ENCODE data around the gene ZNF587. TPM values are rescaled to one million over a fixed set of nuclear protein-coding genes. Genes with fewer than 3 reads are reported as not detected.
A peak's percentile ranks its signal among the peaks of the same experiment; 100 is the strongest.

Gene ZNF587
- total and polyA plus RNA-seq, 2 of the 13 experiments (the other 11 are each of a cell fraction or from before 2014, with no cell fraction given): 8.7 to 17.5 TPM

- TF ChIP-seq ZHX2 (IDR thresholded peaks at IDR 0.05; ENCODE audit: low read depth) (peak; percentile 47; the same call in 1 of the 2 replicates), ZHX2 (CRISPR knock-in tag; IDR thresholded peaks at IDR 0.05; ENCODE audit: borderline replicate concordance) (no peak), ZNF569 (CRISPR knock-in tag; IDR thresholded peaks at IDR 0.05; ENCODE audit: borderline replicate concordance) (no peak), TBL1XR1 (IDR thresholded peaks at IDR 0.05; ENCODE audit: borderline replicate concordance, low read length, partially characterized antibody) (no peak), ZMAT3 (CRISPR knock-in tag; conservative IDR thresholded peaks at IDR 0.05) (peak; percentile 75; the same call in 1 of the 2 replicates), ZNF768 (CRISPR knock-in tag; IDR thresholded peaks at IDR 0.05) (no peak; the same call in 1 of the 2 replicates), ZUFSP (CRISPR knock-in tag; IDR thresholded peaks at IDR 0.05; ENCODE audit: borderline replicate concordance) (no peak), ZNF639 (CRISPR knock-in tag; conservative IDR thresholded peaks at IDR 0.05) (peak; percentile 26; the same call in 1 of the 2 replicates), ZBTB21 (CRISPR knock-in tag; IDR thresholded peaks at IDR 0.05) (0 out of 2 replicates have a peak, but pooled peaks have one; percentile 38), ZNF614 (CRISPR knock-in tag; IDR thresholded peaks at IDR 0.05; ENCODE audit: borderline replicate concordance) (peak; percentile 78; the same call in 1 of the 2 replicates), EED (CRISPR knock-in tag; IDR thresholded peaks at IDR 0.05) (no peak), ZC3H13 (CRISPR knock-in tag; IDR thresholded peaks at IDR 0.05) (no peak; the same call in 1 of the 2 replicates), ZNF136 (CRISPR knock-in tag; IDR thresholded peaks at IDR 0.05; ENCODE audit: low read depth) (no peak), SOX6 (IDR thresholded peaks at IDR 0.05) (no peak), SOX6 (CRISPR knock-in tag; IDR thresholded peaks at IDR 0.05) (peak; percentile 32; the same call in 1 of the 2 replicates), ZNF644 (CRISPR knock-in tag; IDR thresholded peaks at IDR 0.05; ENCODE audit: low read depth) (no peak), U2AF1 (optimal IDR thresholded peaks at IDR 0.05; ENCODE audit: low read depth, low read length) (no peak), NCOR1 (IDR thresholded peaks at IDR 0.05; ENCODE audit: borderline replicate concordance, low read length) (no peak), SCMH1 (CRISPR knock-in tag; IDR thresholded peaks at IDR 0.05; ENCODE audit: borderline replicate concordance) (no peak)
Measured at GRCh38 chr19:57819475-57820148, 30.0 kb upstream of the ZNF587 start (continued).
